ENCODE results near the gene PTPN1. TPM values are rescaled to one million over a fixed set of nuclear protein-coding genes. Genes with fewer than 3 reads are reported as not detected.

The PTPN1 gene
- total RNA-seq, 2 experiments from 2014 or later: 82.3 to 82.8 TPM

- no peaks in the 10 kb centered on the region for H3K4me1 Mint-ChIP-seq (ENCODE audit: low read depth)
Measured at GRCh38 chr20:50632701-50633100, 122.5 kb downstream of the PTPN1 start.

GRCh38 chr20:50633361-50633760 lies 123.2 kb downstream of the PTPN1 start:
- no peaks in the 10 kb centered on the region for H3K9me3 ChIP-seq (ENCODE audit: control insufficient read depth in 1 of 2, insufficient read depth in 1 of 2, low read length in 2 of 2)
- TF ChIP-seq CTCF (IDR thresholded peaks at IDR 0.05): no peak
- H3K4me3 ChIP-seq (ENCODE audit: low read length): no peak overlapping the region
- Mint-ChIP-seq H3K36me3 (ENCODE audit: low read depth) (no peaks in the 10 kb centered on the region), H3K4me1 (ENCODE audit: low read depth) (no peaks in the 10 kb centered on the region), H3K27ac (no peak overlapping the region), H3K9me3 (no peaks in the 10 kb centered on the region), H3K4me3 (no peak overlapping the region), H3K27me3 (no peaks in the 10 kb centered on the region)
- intact Hi-C loops (cut with DNase I, micrococcal nuclease): no loop called here
- no peaks in the 10 kb centered on the region for H3K4me1 ChIP-seq (ENCODE audit: insufficient read depth, low read length)
- no peak overlapping the region for H3K27ac ChIP-seq (ENCODE audit: low read depth in 1 of 2, low read length in 2 of 2)
- H3K36me3 ChIP-seq (ENCODE audit: insufficient read depth, low read length): no peaks in the 10 kb centered on the region
- ChIA-PET POLR2A (no interaction called here), CTCF (no interaction called here)
- DNase-seq: no peak
- ATAC-seq (ENCODE audit: poor library complexity): no peak
- no peaks in the 10 kb centered on the region for H3K27me3 ChIP-seq (ENCODE audit: control insufficient read depth in 1 of 2, insufficient read depth in 2 of 2, low read length in 2 of 2)

More at GRCh38 chr20:50632701-50633100, 122.5 kb downstream of the PTPN1 start:
- H3K9me3 Mint-ChIP-seq: no peaks in the 10 kb centered on the region
- Histone ChIP-seq H3K4me3 (ENCODE audit: low read length) (no peak overlapping the region), H3K36me3 (ENCODE audit: insufficient read depth, low read length) (no peaks in the 10 kb centered on the region), H3K27ac (ENCODE audit: low read depth in 1 of 2, low read length in 2 of 2) (no peak overlapping the region), H3K4me1 (ENCODE audit: insufficient read depth, low read length) (no peaks in the 10 kb centered on the region), H3K27me3 (ENCODE audit: control insufficient read depth in 1 of 2, insufficient read depth in 2 of 2, low read length in 2 of 2) (no peaks in the 10 kb centered on the region), H3K9me3 (ENCODE audit: control insufficient read depth in 1 of 2, insufficient read depth in 1 of 2, low read length in 2 of 2) (no peaks in the 10 kb centered on the region)
- ChIA-PET CTCF (no interaction called here), POLR2A (no interaction called here)
- ATAC-seq (ENCODE audit: poor library complexity) (no peak), DNase-seq (no peak)
- intact Hi-C loops (cut with DNase I, micrococcal nuclease): no loop called here
- no peaks in the 10 kb centered on the region for H3K36me3 Mint-ChIP-seq (ENCODE audit: low read depth)
- no peak for TF ChIP-seq CTCF (IDR thresholded peaks at IDR 0.05)
- H3K27ac Mint-ChIP-seq: no peak overlapping the region
- H3K27me3 Mint-ChIP-seq: no peaks in the 10 kb centered on the region
- no peak overlapping the region for H3K4me3 Mint-ChIP-seq

- Histone ChIP-seq H3K4me1 (ENCODE audit: insufficient read depth, low read length) (no peaks in the 10 kb centered on the region), H3K27ac (ENCODE audit: low read depth in 1 of 2, low read length in 2 of 2) (no peak overlapping the region), H3K4me3 (ENCODE audit: low read length) (no peak overlapping the region), H3K9me3 (ENCODE audit: control insufficient read depth in 1 of 2, insufficient read depth in 1 of 2, low read length in 2 of 2) (no peaks in the 10 kb centered on the region), H3K36me3 (ENCODE audit: insufficient read depth, low read length) (no peaks in the 10 kb centered on the region), H3K27me3 (ENCODE audit: control insufficient read depth in 1 of 2, insufficient read depth in 2 of 2, low read length in 2 of 2) (no peaks in the 10 kb centered on the region)
- H3K9me3 Mint-ChIP-seq: no peaks in the 10 kb centered on the region
- H3K4me3 Mint-ChIP-seq: no peak overlapping the region
- ATAC-seq (ENCODE audit: poor library complexity) (no peak), DNase-seq (no peak)
- CTCF ChIA-PET: no interaction called here
- intact Hi-C loops (cut with DNase I, micrococcal nuclease): no loop called here
- H3K36me3 Mint-ChIP-seq (ENCODE audit: low read depth): no peaks in the 10 kb centered on the region
- no peak overlapping the region for H3K27ac Mint-ChIP-seq
- no peak for TF ChIP-seq CTCF (IDR thresholded peaks at IDR 0.05)
- H3K4me1 Mint-ChIP-seq (ENCODE audit: low read depth): no peaks in the 10 kb centered on the region
- POLR2A ChIA-PET: no interaction called here
- H3K27me3 Mint-ChIP-seq: no peaks in the 10 kb centered on the region
Measured at GRCh38 chr20:50634191-50634590, 124.0 kb downstream of the PTPN1 start.

Small RNA genes lying within 50 kb of the gene (microRNA-seq; reads per million reads assigned to microRNA genes)
- not detected for gene MIR1302-5 (ENCODE audit: borderline microRNAs expressed, borderline replicate concordance)
- not detected for gene MIR645 (ENCODE audit: borderline microRNAs expressed, borderline replicate concordance)

Other genes starting within 250 kb of the PTPN1 start
- gene RIPOR3, start 181.2 kb downstream of the PTPN1 start, total RNA-seq: not detected
- 1 to 10 TPM; 5.6 to 8.2 TPM for gene PARD6B, start 221.2 kb downstream of the PTPN1 start, total RNA-seq

All from CD4-positive, alpha-beta T cell (primary cell).